B cell (primary cell): Measurements from ENCODE around the gene CD86. TPM values are rescaled to one million over a fixed set of nuclear protein-coding genes. Genes with fewer than 3 reads are reported as not detected.
"Not testable (repeated sequence)": the region's sequence is repeated elsewhere in the genome, so short reads cannot be mapped to it uniquely, and the experiment has no call there.

Experiments
- ATAC-seq: fragments of 200-7000 bp; cut with Tn5 transposase; one replicate; pipeline ENCODE4 v1.10.0; 2021; ENCODE audit warnings: low read depth, mild to moderate bottlenecking, moderate number of reproducible peaks, moderate library complexity
- CTCF ChIA-PET: fragments of 350-600 bp; sonication (Branson Sonifier 250); formaldehyde crosslinking; loops from one replicate; lab custom pipeline; 2021; ENCODE audit warnings: antibody characterized with exemption, inconsistent platforms; lab: Charles Lee
- POLR2A ChIA-PET: fragments of 350-600 bp; sonication (Branson Sonifier 250); formaldehyde crosslinking; loops from one replicate; lab custom pipeline; 2021; ENCODE audit warnings: antibody characterized with exemption; lab: Charles Lee
- DNase-seq: peaks from one replicate; pipeline ENCODE4 v3.0.0; 2013
- H2AFZ ChIP-seq: 2 replicates; pipeline ENCODE4 v1.6.1; 2012; ENCODE audit warnings: mild to moderate bottlenecking, low read depth, low read length; ENCODE audit not compliant: insufficient read depth, poor library complexity, severe bottlenecking
- H3K27ac ChIP-seq, 2 donors: 1 replicate in 1 of 2; 2 replicates in 1 of 2; pipeline ENCODE4 v1.5.1; 2012 to 2013; ENCODE audit warnings: low read length in 2 of 2, mild to moderate bottlenecking in 2 of 2, moderate library complexity in 1 of 2
- H3K27me3 ChIP-seq, 4 experiments: fragments of 200-600 bp in 1 of 4; sonication (generic) in 1 of 4; replicated peaks in 1 of 4; 1 replicate in 2 of 4; 2 replicates in 2 of 4; pipeline versions ENCODE4 v1.6.1 to v1.7.0; 2013 to 2016; ENCODE audit warnings: low read length in 3 of 4, mild to moderate bottlenecking in 2 of 4, mixed read lengths in 1 of 4, moderate library complexity in 1 of 4; ENCODE audit not compliant: insufficient read depth in 4 of 4, control insufficient read depth in 3 of 4; ENCODE audit errors: control extremely low read depth in 1 of 4
- H3K36me3 ChIP-seq, 2 experiments: replicated peaks in 1 of 2; 1 replicate in 1 of 2; 2 replicates in 1 of 2; pipeline versions ENCODE4 v1.6.1 to v1.7.1; 2013; ENCODE audit warnings: low read length in 1 of 2; ENCODE audit not compliant: insufficient read depth in 2 of 2, control insufficient read depth in 1 of 2; ENCODE audit errors: control extremely low read depth in 1 of 2, extremely low read depth in 1 of 2
- H3K4me1 ChIP-seq, 2 donors: fragments of 200-600 bp in 1 of 2; sonication (generic) in 1 of 2; 1 replicate in 1 of 2; 2 replicates in 1 of 2; pipeline versions ENCODE4 v1.5.1 to v1.6.1; 2013 to 2017; ENCODE audit warnings: low read length in 2 of 2; ENCODE audit not compliant: control insufficient read depth in 2 of 2, insufficient read depth in 2 of 2
- H3K4me2 ChIP-seq: replicated peaks from 2 replicates; pipeline ENCODE3; 2012; ENCODE audit warnings: mild to moderate bottlenecking, low read depth, low read length; ENCODE audit not compliant: poor library complexity, severe bottlenecking
- H3K4me3 ChIP-seq, 5 experiments: fragments of 200-600 bp in 1 of 5; sonication (generic) in 1 of 5; 1 replicate in 3 of 5; 2 replicates in 2 of 5; pipeline versions ENCODE4 v1.5.1 to v1.7.0; 2011 to 2016; ENCODE audit warnings: low read length in 4 of 5, mild to moderate bottlenecking in 4 of 5, low read depth in 2 of 5, control low read depth in 1 of 5, moderate library complexity in 1 of 5; ENCODE audit not compliant: insufficient read depth in 1 of 5; ENCODE audit errors: control extremely low read depth in 1 of 5, extremely low read depth in 1 of 5
- H3K79me2 ChIP-seq: fragments of 200-600 bp; sonication (generic); one replicate; pipeline ENCODE4 v1.6.0; 2016; ENCODE audit warnings: low read length; ENCODE audit not compliant: control insufficient read depth, insufficient read depth
- H3K9ac ChIP-seq: fragments of 200-600 bp; sonication (generic); 2 replicates; pipeline ENCODE4 v1.6.1; 2017; ENCODE audit warnings: mild to moderate bottlenecking, low read length, moderate library complexity
- H3K9me3 ChIP-seq, 3 donors: one replicate each; pipeline versions ENCODE4 v1.6.1 to v1.7.1; 2013; ENCODE audit warnings: low read length in 2 of 3; ENCODE audit not compliant: control insufficient read depth in 2 of 3, insufficient read depth in 1 of 3; ENCODE audit errors: control extremely low read depth in 1 of 3
- H4K20me1 ChIP-seq: 2 replicates; pipeline ENCODE4 v1.6.0; 2012; ENCODE audit warnings: mild to moderate bottlenecking, low read length; ENCODE audit not compliant: insufficient read depth, control insufficient read depth, poor library complexity, severe bottlenecking
- H3K27ac Mint-ChIP-seq: one replicate; pipeline ENCODE4 v1.8.0; 2021; ENCODE audit warnings: mixed read lengths
- H3K27me3 Mint-ChIP-seq: one replicate; pipeline ENCODE4 v1.8.0; 2021; ENCODE audit warnings: mixed read lengths
- H3K4me1 Mint-ChIP-seq: one replicate; pipeline ENCODE4 v1.8.0; 2021; ENCODE audit warnings: mixed read lengths
- H3K4me3 Mint-ChIP-seq: one replicate; pipeline ENCODE4 v1.8.0; 2021; ENCODE audit warnings: mixed read lengths
- H3K9me3 Mint-ChIP-seq: one replicate; pipeline ENCODE4 v1.8.0; 2022; ENCODE audit warnings: mixed read lengths; ENCODE audit not compliant: insufficient read depth
- CTCF ChIP-seq: fragments of 200-600 bp; IDR thresholded peaks from one replicate; pipeline ENCODE4 v1.8.0; 2022; ENCODE audit warnings: antibody characterized with exemption, mild to moderate bottlenecking
- EZH2 ChIP-seq: IDR thresholded peaks from 2 replicates; pipeline ENCODE4 v1.6.1; 2012; ENCODE audit warnings: borderline replicate concordance, low read depth, mild to moderate bottlenecking, moderate library complexity, low read length; ENCODE audit not compliant: insufficient read depth, poor library complexity, severe bottlenecking
- WGBS: methylation state at CpG from one replicate; pipeline ENCODE4 v1.1.5; 2013; ENCODE audit warnings: missing lambda C conversion rate; ENCODE audit not compliant: insufficient coverage; 5-methylcytosine and 5-hydroxymethylcytosine counted together
- intact Hi-C: fragments of 100-400 bp; cut with micrococcal nuclease; formaldehyde crosslinking; loops from one replicate; pipeline ENCODE4 v1.10.0; 2022
- polyA plus RNA-seq: library from polyadenylated mRNA; depleted of rRNA; stranded (reverse); fragments of >200 nt; gene quantifications from 2 replicates; pipeline ENCODE4 v1.2.3, GENCODE V29; 2012
- total RNA-seq, 2 donors: library from RNA; stranded (reverse); fragments of 120-200 nt in 1 of 2; gene quantifications; 1 replicate in 1 of 2; 2 replicates in 1 of 2; pipeline versions ENCODE4 v1.2.3 to v1.2.4, GENCODE V29; 2013 to 2022

Gene CD86
- total and polyA plus RNA-seq, 2 donors (not counting 1 experiment from before 2014, with no cell fraction given) = 31.5 to 38.2 TPM

GRCh38 chr3:122148941-122149627, 93.9 kb downstream of the CD86 start:
- no peaks in the 10 kb centered on the region for H3K4me1 ChIP-seq
- TF ChIP-seq EZH2 = no peak
- no peak for TF ChIP-seq CTCF
- no peaks in the 10 kb centered on the region for H3K27me3 ChIP-seq
- no peaks in the 10 kb centered on the region for H3K79me2 ChIP-seq
- no peak overlapping the region for H3K4me3 ChIP-seq
- POLR2A ChIA-PET = no interaction called here
- Mint-ChIP-seq H3K27ac (no peak overlapping the region), H3K4me1 (no peaks in the 10 kb centered on the region), H3K27me3 (no peaks in the 10 kb centered on the region), H3K9me3 (no peaks in the 10 kb centered on the region), H3K4me3 (no peak overlapping the region)
- H3K36me3 ChIP-seq = no peaks in the 10 kb centered on the region
- intact Hi-C loops = no loop called here
- no peak for ATAC-seq
- 35% methylated on average over 2 of the region's 2 CpGs for WGBS
- H2AFZ ChIP-seq = no peak overlapping the region
- no peaks in the 10 kb centered on the region for H4K20me1 ChIP-seq
- H3K4me2 ChIP-seq = no peak overlapping the region
- CTCF ChIA-PET = no interaction called here
- peaks cover 0 to 14% (median 7%) of the 10 kb centered on the region in 3 donors for H3K9me3 ChIP-seq
- no peak for DNase-seq
- no peak overlapping the region for H3K9ac ChIP-seq
- H3K27ac ChIP-seq = no peak overlapping the region

DNA sequence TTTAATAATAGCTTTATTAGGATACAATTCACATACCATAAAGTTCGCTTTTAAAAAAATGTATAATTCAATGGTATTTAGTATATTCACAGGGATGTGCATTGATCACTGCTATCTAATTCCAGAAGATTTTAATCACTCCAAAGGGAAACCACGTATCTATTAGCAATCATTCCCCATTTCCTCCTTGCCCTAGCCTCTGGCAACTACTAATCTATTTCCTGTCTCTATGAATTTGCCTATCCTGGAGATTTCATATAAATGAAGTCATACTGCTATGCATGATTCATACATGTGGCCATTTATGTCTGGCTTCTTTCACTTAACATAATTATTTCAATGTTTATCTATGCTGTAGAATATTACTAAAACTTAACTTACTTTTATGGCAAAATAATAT, 96.3 kb downstream of the CD86 start:
- Mint-ChIP-seq H3K4me1 (no peaks in the 10 kb centered on the region), H3K27me3 (no peaks in the 10 kb centered on the region), H3K9me3 (peaks cover 14% of the 10 kb centered on the region), H3K27ac (no peak overlapping the region), H3K4me3 (no peak overlapping the region)
- TF ChIP-seq EZH2 (no peak), CTCF (no peak)
- Histone ChIP-seq H2AFZ (no peak overlapping the region), H3K4me1 (no peaks in the 10 kb centered on the region), H3K36me3 (no peaks in the 10 kb centered on the region), H3K4me2 (no peak overlapping the region), H3K9me3 (peaks cover 4 to 25% (median 22%) of the 10 kb centered on the region in 3 donors), H3K27ac (no peak overlapping the region), H3K9ac (no peak overlapping the region), H4K20me1 (no peaks in the 10 kb centered on the region), H3K79me2 (no peaks in the 10 kb centered on the region), H3K27me3 (no peaks in the 10 kb centered on the region), H3K4me3 (no peak overlapping the region)
- ChIA-PET CTCF (no interaction called here), POLR2A (no interaction called here)
- ATAC-seq (no peak), DNase-seq (no peak)
- intact Hi-C loops = no loop called here
- WGBS = no CpG with 5 or more reads among the region's 2 CpGs

- CTCF ChIA-PET, H3K4me3 ChIP-seq, intact Hi-C loops, H3K4me1 Mint-ChIP-seq, H3K79me2 ChIP-seq, H3K4me3 Mint-ChIP-seq, H3K4me1 ChIP-seq, DNase-seq, H3K36me3 ChIP-seq, H3K27ac ChIP-seq, H3K4me2 ChIP-seq, H3K27ac Mint-ChIP-seq, H3K27me3 ChIP-seq, H3K27me3 Mint-ChIP-seq, H2AFZ ChIP-seq, POLR2A ChIA-PET, H3K9ac ChIP-seq, ATAC-seq, H4K20me1 ChIP-seq: not testable (repeated sequence)
- peaks cover 12% of the 10 kb centered on the region for H3K9me3 Mint-ChIP-seq
- peaks cover 0 to 14% (median 2%) of the 10 kb centered on the region in 3 donors for H3K9me3 ChIP-seq
- WGBS = no CpG with 5 or more reads among the region's 31 CpGs
Measured at GRCh38 chr3:122164983-122165382, 109.8 kb downstream of the CD86 start.
